Activated T-cell treated with anti-CD3 and anti-CD28 coated beads for 48 hours (primary cell): ENCODE measurements around the gene TRANK1.

Experiments used
- DNase-seq: peaks from one replicate; pipeline ENCODE4 v3.0.0-alpha.2; 2020; ENCODE audit warnings: low read depth

Gene TRANK1

DNA sequence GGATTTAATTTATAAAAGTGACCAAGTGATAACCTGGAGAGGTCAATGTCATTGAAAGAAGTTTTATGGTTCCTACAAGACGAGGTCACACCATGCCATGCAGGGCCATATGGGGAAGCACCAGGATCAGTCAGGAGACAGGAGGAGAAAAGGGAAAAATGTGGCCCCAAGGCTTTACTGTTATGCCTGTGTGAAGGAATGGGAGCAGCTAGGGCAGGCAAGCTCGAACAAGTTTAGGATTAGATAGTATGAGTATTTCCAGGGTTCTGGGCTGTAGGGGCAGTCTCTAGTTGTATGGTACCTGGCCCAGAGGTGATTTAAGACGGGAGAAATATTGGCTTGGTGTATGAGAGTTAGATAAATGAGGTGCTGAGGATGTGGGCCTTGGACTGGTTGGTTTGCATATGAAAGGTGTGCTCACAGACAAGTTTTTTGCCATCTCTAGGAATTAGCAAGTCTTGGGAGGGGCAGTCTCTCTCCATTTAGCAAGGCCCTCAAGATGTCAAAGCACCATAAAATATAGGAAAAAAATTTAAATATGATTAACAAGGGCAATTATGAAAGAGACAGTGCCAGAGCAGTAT is 144.2 kb downstream of the TRANK1 start:
- DNase-seq, result no peak

DNA sequence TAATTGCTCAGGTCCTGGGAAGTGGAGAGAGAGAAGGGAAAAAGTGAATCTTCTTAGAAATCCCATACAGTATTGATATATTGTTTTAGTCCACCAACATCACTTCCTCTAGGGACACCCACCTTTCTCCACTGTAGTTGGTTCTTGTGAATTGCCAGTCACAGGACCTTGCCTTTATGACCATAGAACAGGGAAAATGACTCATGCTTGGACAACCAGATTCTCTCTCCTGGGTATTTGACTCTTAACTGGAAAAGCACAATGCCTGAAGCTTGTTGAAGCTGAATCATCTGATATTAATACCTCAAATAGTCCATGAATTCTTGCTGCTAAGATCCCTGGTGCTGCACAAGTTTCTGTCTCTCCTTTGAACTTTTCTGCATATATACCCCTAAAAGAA is 148.0 kb downstream of the TRANK1 start:
- DNase-seq, result no peak

DNA sequence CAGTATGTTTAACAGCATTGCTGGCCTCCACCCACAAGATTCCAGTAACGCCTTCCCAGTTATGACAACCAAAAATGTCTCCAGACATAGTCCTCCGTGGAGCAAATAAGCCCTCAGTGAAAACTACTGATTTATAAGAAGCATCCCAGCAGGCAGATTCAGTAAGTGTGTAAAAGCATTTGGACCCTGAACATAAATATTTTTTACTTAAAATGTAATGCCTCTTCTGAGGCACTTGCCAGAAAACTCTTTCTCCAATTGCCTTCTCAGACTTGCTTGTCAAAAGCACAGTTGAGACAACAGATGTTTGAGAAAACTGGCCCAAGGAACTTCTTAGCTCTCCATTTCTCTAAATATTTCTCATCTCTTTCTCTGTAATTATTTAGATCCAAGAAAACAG is 148.7 kb downstream of the TRANK1 start:
- no peak for DNase-seq

GRCh38 chr3:36795622-36796021 is 149.2 kb downstream of the TRANK1 start:
- DNase-seq, result no peak

GRCh38 chr3:36792342-36792741 is 152.5 kb downstream of the TRANK1 start:
- DNase-seq, result no peak

GRCh38 chr3:36790765-36791164 is 154.1 kb downstream of the TRANK1 start:
- DNase-seq, result no peak

- DNase-seq, result no peak
Observed at GRCh38 chr3:36786921-36787890, 157.6 kb downstream of the TRANK1 start.

GRCh38 chr3:36784138-36784635 is 160.7 kb downstream of the TRANK1 start:
- DNase-seq, result no peak

DNA sequence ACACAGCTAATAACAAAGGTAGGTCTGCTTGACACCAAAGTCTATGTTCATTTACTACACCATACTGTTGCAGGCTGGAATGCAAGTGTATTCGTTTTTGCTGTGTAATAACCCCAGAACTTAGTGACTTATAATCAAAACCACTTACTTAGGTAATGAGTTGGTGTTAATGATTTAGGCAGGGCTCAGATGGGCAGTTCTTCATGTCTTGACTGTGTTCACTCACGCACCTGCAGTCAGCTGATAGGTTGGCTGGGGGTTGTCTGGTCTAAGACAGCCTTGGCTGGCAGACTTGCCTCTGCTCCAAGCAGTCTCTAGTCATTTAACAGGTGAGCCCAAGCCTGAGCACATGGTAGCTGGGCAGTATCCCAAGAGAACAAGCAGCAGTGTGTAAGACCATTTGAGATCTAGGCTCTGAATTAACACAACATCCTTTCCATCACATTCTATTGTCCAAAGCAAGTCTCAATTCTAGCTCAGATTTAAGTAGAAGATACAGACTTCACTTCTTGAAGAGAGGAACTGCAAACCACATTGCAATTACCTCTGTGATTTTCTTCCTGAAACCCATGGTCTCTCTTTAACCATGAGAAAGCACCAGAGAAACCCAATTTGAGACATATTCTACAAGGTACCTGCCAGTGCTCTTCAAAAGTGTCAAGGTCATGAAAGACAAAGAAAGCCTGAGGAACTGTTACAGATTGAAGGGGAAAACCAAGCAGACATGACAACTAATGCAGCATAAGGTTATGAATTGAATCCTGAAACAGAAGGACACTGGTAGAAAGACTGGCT is 167.2 kb downstream of the TRANK1 start:
- DNase-seq, result no peak
